OCI-M2 (cell line): ENCODE data around the gene RNF215.

Experiments used
- DNase-seq: peaks from one replicate; lab custom pipeline; 2025; ENCODE audit not compliant: unreplicated experiment; lab: John Stamatoyannopoulos, UW

RNF215 gene

GRCh38 chr22:30397656-30398635, 10.7 kb upstream of the RNF215 start:
- no peak for DNase-seq

- no peak for DNase-seq
Observed at GRCh38 chr22:30396871-30397655, 9.9 kb upstream of the RNF215 start, which contains the start of gene SEC14L2. TSS of gene SEC14L2 (plus strand) at chr22:30397018. CDS start at chr22:30397117, 99 bp downstream.

- DNase-seq, result no peak
Observed at GRCh38 chr22:30393885-30394284, 6.7 kb upstream of the RNF215 start.

GRCh38 chr22:30393322-30393680, 6.1 kb upstream of the RNF215 start:
- DNase-seq, result no peak

- DNase-seq, result no peak
Observed at GRCh38 chr22:30392661-30393321, 5.6 kb upstream of the RNF215 start.

GRCh38 chr22:30390974-30391691, 3.9 kb upstream of the RNF215 start:
- no peak for DNase-seq

GRCh38 chr22:30386608-30386959, 627 bp downstream of the RNF215 start:
- no peak for DNase-seq

GRCh38 chr22:30385942-30386341, 1.3 kb downstream of the RNF215 start:
- no peak for DNase-seq

GRCh38 chr22:30383061-30383460, 4.2 kb downstream of the RNF215 start:
- DNase-seq, result no peak

- DNase-seq, result no peak
Observed at GRCh38 chr22:30382340-30382739, 4.9 kb downstream of the RNF215 start.

- DNase-seq, result no peak
Observed at GRCh38 chr22:30381264-30381663, 5.9 kb downstream of the RNF215 start.

- DNase-seq, result no peak
Observed at GRCh38 chr22:30380011-30380410, 7.2 kb downstream of the RNF215 start.

- no peak for DNase-seq
Observed at GRCh38 chr22:30375312-30375849, 11.8 kb downstream of the RNF215 start.

- no peak for DNase-seq
Observed at GRCh38 chr22:30373331-30374325, 13.6 kb downstream of the RNF215 start.

GRCh38 chr22:30372915-30373314, 14.3 kb downstream of the RNF215 start:
- DNase-seq, result no peak

GRCh38 chr22:30371981-30372380, 15.2 kb downstream of the RNF215 start:
- no peak for DNase-seq

GRCh38 chr22:30371321-30371720, 15.9 kb downstream of the RNF215 start:
- no peak for DNase-seq

- DNase-seq, result no peak
Observed at GRCh38 chr22:30370641-30371230, 16.5 kb downstream of the RNF215 start.

GRCh38 chr22:30368420-30368819, 18.8 kb downstream of the RNF215 start:
- DNase-seq, result no peak
